Hepatocyte (in vitro differentiated cells): ENCODE measurements around the gene VIPAS39.

Experiments
- CTCF ChIP-seq: fragments of 200-600 bp; sonication (generic); IDR thresholded peaks from 2 replicates; pipeline ENCODE4 v1.5.1; 2016; ENCODE audit warnings: antibody characterized with exemption, mild to moderate bottlenecking; ENCODE audit not compliant: poor library complexity
- EZH2 ChIP-seq: fragments of 200-600 bp; sonication (generic); IDR thresholded peaks from 2 replicates; pipeline ENCODE4 v1.6.1; 2016; ENCODE audit warnings: antibody characterized with exemption, mild to moderate bottlenecking, borderline replicate concordance
- EZH2phosphoT487 ChIP-seq: fragments of 200-600 bp; sonication (generic); IDR thresholded peaks from one replicate; pipeline ENCODE4 v1.6.1; 2018; ENCODE audit warnings: antibody characterized with exemption, mild to moderate bottlenecking, low read depth, moderate library complexity; ENCODE audit not compliant: unreplicated experiment, severe bottlenecking

GRCh38 chr14:77505031-77505430, 47.6 kb upstream of the VIPAS39 start:
- TF ChIP-seq CTCF (no peak), EZH2 (no peak), EZH2phosphoT487 (no peak)
